Dermis blood vessel endothelial cell (primary cell): ENCODE data around the gene PPRC1. TPM values are rescaled to one million over a fixed set of nuclear protein-coding genes. Genes with fewer than 3 reads are reported as not detected.
"Not testable (repeated sequence)": the region's sequence is repeated elsewhere in the genome, so short reads cannot be mapped to it uniquely, and the experiment has no call there.

Experiments
- DNase-seq: peaks from one replicate; pipeline ENCODE4 v3.0.0; 2010
- total RNA-seq: library from RNA; depleted of rRNA; stranded (reverse); fragments of >200 nt; gene quantifications from 2 replicates; pipeline ENCODE4 v1.2.3, GENCODE V29; 2014

Gene PPRC1
- total RNA-seq, 1 donor from 2014 or later: 15.3 TPM

DNA sequence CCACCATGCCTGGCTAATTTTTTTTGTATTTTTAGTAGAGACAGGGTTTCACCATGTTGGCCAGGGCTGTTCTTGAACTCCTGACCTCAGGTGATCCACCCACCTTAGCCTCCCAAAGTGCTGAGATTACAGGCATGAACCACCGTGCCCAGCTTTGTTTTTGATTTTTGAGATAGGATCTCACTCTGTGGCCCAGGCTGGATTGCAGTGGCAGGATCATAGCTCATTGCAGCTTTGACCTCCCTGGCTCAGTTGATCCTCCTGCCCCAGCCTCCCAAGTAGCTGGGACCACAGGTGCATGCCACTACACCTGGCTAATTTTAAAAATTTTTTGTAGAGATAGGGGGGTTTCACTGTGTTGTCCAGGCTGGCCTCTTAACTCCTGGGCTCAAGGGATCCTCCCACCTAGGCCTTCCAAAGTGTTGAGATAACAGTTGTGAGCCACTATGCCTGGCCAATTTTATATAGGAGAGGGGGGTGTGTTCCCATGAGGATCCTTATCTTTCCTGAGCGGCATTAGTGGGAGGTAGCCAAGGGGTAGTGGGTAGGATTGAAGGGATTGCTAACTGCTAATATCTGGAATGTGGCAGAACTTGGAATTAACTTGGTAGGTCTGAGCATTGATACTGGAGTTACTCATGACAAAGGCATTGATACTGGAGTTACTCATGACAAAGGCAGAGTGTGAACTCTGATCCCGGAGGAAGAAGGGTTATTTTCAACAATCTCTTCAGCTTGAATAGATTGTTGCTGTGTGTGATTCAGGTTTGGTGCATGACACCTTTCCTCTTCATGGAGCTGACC is 18.3 kb downstream of the PPRC1 start:
- peak; percentile 75 for DNase-seq

DNA sequence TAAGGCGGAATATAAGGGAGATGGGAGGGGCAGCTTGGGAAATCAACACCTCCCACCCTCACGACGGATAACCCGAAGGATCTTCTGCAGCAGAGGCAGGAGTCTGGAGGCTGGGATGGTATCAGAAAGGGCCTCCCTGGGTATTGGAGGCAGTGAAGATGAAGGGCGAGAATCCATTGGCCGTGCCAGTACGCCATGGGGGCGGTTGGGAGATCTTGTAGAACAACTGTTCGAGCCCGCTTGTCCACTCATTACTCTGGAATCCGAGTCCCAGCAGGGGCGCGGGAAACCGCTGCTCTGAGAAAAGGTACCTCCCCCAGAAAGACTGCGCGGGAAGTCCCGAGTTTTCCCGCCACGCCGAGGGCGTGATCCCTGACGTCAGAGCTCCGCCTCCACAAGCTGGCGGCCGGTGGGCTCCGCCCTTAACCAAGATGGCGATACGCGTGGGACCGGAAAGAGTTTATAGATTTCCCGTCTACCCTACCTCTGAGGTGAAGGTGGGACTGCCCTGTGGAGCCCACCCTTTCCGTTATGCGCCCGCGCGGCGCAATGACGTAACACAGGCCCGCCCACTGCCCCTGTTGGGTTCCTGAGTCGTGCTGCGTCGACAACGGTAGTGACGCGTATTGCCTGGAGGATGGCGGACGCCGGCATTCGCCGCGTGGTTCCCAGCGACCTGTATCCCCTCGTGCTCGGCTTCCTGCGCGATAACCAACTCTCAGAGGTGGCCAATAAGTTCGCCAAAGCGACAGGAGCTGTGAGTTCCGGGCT is 19.1 kb downstream of the PPRC1 start, which contains the start of gene NOLC1:
NOLC1 (plus strand) TSS at position 616 of the 771 bp plus-strand sequence; CDS start at position 638, 22 bp downstream.
- DNase-seq: peak; percentile 99

DNA sequence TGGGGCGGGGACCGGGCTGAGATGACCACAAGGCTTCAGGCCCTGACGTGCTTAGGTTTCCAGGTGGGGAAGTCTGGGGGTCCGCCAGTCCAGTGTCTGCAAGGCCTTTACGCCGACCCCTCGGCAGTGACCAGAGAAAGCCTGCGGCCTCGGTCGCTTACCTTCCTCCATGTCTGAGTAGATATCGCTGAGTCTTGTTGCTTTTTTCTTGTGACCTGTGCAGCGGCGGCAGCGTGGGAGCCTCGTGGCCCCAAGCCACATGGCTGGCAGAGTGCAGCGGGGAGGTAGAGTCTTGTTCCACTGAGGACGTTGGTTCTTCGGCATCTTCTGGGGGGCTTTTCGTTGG is 19.7 kb downstream of the PPRC1 start:
- DNase-seq: peak; percentile 47

DNA sequence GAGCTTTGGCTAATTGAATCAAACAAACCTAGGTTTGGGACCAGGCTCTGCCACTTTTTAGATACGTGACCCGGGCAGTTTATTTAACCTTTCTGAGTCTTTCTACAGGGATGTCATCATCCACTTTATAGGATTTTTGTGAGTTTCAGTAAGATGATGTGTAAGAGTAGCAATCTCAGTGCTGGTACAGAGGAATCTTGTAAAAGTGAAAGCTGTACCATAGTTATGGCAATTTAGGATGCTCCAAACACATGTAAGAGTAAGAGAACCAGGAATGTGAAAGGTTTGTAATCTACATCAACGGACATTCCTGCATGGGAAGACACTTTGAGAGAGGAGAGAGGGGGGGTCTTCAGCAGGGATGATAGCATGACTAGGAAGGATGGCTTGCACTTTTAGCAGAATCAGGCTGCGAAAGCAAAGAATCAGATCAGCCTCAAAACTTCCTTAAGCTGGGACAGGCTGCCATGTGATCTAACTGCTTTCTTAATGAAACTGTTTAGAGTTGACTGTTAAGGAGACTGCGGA is 20.3 kb downstream of the PPRC1 start:
- DNase-seq: no peak

DNA sequence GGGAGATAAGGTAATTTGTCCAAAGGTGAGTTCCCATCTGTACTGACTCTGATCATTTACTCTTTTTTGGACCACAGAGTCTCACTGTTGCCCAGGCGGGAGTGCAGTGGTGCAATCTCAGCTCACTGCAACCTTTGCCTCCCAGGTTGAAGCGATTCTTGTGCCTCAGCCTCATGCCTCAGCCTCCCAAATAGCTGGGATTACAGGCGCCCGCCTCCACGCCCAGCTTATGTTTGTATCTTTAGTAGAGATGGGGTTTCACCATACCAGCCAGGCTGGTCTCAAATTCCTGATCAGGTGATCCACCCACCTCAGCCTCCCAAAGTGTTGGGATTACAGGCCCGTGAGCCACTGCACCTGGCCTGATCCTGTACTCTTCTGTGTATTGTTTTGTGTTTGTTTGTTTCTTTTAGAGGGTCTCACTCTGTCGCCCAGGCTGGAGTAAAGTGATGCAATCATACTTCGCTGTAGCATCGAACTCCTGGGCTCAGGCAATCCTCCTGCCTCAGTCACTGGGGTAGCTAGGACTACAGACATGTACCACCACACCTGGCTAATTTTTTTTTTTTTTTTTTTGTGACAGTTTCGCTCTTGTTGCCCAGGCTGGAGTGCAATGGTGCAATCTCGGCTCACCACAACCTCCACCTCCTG is 21.8 kb downstream of the PPRC1 start:
- DNase-seq: no peak

DNA sequence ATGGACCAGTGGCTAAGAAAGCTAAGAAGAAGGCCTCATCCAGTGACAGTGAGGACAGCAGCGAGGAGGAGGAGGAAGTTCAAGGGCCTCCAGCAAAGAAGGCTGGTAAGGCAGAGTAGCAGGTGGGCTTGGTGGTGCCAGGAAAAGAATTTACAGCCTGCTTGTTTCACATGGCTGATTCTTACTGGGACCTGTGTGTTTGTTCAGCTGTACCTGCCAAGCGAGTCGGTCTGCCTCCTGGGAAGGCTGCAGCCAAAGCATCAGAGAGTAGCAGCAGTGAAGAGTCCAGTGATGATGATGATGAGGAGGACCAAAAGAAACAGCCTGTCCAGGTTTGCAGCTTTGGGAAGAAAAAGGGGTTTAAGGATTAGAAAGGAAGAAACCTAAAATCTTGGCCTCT is 24.4 kb downstream of the PPRC1 start:
- DNase-seq: no peak

DNA sequence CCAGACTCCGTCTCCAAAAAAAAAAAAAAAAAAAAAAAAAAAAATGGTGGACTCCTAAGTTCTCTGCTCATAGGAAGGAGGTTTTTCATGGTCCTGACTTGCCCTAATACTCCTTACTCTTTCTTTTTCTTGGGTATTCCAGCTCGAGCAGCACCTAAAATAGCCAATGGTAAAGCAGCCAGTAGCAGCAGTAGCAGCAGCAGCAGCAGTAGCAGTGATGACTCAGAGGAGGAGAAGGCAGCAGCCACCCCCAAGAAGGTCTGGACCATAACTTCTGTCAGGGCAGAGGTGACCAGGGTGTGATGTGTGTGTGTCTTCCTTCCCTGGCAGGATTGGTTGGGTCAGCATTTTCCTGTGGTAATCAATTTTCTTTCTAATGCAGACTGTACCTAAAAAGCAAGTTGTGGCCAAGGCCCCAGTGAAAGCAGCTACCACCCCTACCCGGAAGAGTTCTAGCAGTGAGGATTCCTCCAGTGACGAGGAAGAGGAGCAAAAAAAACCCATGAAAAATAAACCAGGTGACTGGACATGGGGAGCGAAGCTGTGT is 26.3 kb downstream of the PPRC1 start:
- no peak for DNase-seq

DNA sequence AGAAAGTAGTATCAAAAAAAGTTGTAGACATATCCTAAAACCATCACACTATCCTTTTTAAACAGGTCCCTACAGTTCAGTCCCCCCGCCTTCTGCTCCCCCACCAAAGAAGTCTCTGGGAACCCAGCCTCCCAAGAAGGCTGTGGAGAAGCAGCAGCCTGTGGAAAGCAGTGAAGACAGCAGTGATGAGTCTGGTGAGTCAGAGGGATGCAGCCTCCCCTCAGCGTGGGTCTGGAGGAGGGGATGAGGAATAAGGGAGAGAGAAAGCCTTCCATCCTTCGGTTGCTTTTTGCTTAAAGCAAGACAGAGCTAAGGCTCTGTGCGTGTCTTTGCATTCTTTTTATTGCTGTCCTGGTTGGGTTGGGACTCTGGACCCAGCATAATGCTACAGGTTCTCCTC is 27.0 kb downstream of the PPRC1 start:
- DNase-seq: no peak

DNA sequence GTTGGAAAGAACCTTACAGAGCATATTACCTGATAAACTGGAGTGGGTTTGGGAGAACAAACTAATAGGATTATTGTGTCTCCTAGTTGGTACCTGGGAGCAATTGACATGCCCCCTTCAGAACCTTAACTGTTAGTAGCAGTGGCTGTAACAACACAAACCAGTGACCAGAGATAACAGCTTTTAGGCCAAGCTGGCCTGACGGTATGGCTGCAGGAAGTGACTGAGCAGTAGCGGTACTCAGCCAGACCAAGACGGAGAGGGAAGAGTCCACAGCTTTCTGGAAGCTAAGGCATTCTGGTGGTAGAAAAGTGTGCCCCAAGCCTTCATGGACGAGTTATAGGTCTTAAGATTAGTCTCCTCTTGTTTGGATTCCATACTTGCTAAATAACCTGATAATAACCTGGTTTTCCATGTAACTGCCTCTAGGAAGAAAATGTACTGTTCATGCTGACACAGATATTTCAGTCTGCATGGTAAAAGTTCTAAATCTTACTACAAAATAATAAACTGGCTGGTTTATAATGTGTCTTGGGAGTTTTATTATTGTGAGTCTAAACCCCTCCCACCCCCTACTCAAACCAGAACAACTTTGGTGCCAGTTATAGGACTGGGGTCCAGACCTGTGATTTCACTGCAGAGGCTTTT is 30.6 kb downstream of the PPRC1 start:
- DNase-seq: no peak

DNA sequence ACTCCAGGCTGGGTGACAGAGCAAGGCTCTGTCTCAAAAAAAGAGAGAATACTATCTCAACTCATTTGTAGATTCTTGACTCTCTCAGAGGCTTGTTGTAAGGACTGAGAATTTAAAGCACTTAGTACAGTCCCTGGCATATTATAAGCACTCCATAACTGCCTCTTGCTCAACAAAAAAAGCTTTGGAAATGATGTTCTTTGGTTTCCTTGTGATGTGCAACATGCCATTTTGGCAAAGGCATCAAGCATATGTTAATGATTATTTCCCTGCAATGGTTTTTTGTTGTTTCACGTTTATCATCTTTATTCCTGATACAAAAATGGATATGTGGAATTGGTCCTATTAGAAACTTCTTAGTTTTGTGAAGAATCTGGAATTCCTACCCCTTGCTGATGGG is 35.0 kb downstream of the PPRC1 start:
- no peak for DNase-seq

DNA sequence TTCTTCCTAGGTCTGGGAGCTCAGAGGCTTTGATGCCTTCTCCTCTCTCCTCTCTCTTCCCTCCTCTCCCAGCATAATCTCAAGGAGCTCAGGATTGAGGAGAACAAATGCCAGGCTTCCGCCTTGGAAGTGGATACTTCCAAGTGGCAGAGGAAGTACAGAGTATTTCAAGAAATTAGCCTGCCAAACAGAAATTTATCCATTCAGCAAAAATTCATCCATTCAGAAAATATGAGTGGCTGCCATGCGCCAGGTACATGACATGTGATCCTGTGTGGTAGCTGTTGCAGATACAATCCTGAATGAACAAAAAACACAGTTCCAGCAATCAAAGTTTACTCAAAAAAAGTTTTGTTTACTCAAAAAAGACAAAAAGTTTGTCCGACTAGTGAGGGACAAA is 37.8 kb downstream of the PPRC1 start:
- no peak for DNase-seq

DNA sequence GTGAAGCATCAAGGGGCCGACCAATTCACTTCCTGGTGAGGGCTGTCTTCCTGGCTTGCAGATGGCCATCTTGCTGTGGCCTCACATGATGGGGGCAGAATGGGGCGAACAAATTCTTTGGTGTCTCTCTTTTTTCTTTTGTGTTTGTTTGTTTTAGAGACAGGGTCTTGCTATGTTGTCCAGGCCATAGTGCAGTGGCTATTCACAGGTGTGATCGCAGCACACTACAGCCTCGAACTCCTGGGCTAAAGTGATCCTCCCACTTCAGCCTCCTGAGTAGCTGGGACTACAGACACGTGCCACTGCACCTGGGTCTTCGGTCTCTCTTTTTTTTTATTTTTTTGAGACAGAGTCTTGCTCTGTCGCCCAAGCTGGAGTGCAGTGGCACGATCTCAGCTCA is 39.4 kb downstream of the PPRC1 start:
- DNase-seq: no peak

DNA sequence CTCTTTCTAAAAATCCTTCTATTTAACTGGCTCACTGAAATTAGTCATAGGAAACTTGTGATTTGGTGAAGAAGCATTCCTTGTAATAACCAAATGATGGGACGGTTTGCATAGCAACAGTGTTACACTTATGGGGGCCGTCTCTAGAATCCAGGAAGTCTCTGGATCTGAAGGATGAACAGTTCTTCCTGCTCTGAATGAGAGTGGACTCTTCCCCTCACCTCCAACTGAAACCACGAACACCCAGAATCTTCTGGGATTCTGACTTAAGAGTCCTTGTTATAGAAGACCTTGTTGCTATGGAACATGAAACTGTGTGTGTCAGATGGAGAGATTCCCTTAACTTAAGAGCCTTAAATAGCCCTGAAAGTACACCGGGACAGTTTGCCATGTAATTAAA is 42.6 kb downstream of the PPRC1 start:
- DNase-seq: no peak

DNA sequence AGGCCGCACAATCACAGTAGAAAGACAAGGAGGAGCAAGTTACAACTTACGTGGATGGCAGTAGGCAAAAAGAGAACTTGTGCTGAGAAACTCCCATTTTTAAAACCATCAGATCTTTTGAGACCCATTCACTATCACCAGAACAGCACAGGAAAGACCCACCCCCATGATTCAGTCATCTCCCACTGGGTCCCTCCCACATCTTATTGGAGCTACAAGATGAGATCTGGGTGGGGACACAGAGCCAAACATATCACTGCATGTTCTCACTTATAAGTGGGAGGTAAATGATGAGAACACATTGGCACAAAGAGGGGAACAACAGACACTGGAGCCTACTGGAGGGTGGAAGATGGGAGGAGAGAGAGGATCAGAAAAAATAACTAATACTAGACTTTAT is 51.8 kb downstream of the PPRC1 start:
- no peak for DNase-seq

DNA sequence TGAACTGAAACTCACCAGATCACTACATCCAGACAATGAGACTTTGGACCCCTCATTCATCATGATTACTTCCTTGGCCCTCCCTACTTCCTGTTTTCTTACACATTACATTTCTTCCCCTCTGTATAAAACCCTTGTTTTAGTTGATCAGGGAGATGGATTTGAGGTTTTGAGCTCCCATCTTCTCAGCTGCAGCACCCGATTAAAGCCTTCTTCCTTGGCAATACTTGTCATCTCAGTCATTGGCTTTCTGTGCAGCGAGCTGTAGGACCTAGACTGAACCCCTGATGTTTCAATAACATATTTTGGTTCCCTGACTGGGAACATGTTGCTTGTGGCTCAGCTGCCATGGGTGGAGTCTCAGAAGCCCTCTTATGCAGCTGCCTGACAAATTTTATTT is 52.4 kb downstream of the PPRC1 start:
- DNase-seq: no peak

DNA sequence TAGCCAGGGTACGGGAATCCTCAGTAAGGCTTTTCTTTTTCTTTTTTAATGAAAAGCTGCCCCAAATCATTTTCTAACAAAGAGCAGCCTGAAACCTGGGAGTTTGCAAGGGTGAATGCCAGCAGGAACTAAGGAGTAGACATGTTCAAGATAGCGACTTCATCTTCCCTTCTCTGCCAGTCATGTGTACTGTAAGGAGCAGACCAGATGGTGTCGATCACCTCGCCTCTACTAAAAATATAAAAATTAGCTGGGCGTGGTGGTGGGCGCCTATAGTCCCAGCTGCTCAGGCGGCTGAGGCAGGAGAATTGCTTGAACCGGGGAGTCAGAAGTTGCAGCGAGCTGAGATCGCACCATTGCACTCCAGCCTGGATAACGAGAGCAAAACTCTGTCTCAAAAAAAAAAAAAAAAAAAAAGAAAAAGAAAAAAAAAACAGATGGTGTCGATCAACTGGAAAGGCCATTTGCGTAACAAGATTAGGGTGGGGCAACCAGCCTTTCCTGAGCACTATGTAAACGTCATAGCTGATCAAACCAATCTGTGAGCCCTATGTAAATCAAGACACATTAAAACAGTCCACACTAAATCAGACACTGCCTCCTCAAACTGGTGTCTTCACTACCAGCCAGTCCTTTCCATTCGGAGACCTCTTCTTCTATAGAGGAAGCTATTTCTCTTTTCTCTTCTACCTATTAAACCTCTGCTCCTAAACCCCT is 53.1 kb downstream of the PPRC1 start:
- DNase-seq: no peak

DNA sequence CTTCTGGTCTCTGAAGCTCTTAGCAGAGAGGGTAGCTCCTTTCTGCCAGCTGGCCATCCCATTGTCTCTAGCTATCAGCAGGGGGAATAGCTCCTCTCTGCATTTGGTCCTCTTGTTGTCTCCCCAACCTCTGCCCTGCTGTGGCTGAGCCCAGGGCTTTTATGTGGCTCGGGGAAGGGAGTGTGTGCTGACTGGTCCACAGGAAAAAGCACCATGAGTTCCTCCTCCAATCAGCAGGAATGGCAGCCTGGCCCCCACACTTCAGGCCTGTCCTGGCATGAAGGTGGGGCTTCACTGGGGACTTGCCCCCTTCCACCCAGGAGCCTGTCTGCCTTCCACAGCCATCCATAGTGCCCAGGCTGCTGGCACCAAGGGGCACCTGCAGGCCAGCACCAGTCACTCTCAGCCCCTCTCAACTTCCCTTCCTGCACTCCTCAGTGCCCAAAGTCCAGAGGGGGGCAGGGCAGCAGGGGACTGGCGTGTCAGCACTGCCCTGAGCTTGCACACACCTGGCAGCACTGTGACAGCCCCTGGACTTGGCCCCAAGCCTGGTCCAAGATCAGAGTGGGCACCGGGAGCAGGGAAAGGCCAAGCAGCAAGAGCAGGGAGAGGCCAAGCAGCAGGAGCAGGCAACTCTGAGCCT is 55.6 kb downstream of the PPRC1 start:
- DNase-seq: no peak

DNA sequence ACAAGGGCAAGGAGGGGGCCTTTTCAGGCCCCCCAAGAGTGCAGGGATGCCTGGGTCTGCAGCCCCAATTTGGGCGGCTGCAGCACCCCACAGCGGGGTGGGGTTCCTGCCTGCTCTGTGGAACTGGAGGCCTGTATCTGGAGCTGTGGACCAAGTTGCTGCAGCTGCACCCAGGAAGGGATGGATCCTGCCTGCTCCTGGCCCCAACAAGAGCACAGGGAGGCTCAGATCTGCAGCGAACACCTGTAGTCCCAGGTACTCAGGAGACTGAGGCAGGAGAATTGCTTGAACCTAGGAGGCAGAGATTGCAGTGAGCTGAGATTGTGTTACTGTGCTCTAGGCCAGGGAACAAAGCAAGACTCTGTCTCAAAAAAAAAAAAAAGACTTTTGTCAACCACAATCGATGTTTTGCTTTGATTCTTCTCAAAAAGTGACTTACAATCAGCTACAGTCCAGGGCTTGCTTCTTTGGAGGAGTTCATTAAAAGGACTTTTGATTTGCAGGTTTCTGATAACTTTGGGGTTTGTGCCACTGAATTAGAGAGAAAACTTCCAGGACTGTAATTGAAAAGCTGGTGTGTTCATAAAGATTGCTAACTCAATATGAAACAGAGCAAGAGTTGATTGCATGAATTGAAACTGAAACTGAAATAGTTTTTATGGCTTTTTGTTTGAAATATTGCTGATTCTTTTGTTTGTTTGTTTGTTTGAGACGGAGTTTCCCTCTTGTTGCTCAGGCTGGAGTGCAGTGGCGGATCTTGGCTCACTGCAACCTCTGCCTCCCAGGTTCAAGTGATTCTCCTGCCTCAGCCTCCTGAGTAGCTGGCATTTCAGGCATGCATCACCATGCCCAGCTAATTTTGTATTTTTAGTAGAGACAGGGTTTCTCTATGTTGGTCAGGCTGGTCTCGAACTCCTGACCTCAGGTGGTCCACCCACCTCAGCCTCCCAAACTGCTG is 56.4 kb downstream of the PPRC1 start:
- not testable (repeated sequence) for DNase-seq

DNA sequence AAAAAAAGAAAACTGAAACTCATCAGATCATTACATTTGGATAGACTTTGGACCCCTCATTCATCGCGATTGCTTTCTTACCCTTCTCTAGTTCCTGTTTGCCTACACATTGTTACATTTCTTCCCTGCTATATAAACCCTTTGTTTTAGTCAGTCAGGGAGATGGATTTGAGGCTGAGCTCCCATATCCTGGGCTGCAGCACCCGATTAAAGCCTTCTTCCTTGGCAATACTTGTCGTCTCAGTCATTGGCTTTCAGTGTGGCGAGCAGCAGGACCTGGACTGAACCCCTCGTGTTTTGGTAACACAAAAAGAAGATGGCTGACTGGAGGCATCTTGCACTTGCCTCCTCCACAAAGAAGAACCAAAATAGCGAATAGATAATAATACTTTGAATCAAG is 59.1 kb downstream of the PPRC1 start:
- DNase-seq: no peak

DNA sequence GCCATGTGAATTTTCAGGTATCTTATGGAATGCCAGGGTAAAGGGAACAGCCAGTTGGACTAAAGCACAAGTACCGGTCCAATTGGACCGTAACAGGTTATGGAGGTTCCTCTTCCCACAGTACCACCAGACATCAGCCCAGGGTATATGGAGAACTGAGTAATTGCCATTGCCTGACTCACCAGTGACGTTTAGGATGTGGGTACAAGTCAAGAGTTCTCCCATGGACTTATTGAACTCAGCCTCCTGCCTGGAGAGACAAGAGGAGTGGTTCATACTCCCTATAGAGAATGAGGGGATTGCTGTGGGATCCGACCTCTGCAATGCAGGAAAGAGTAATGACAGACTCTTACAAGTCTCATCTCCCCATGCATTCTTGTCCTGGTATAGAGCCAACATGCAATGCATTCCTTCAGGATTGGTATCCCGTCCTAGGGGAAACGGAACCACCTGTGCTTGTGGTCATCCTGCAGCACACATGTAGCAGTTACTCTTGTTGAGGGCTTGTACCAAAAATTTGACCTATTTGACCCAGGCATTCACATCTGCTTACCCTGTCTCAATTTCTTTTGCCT is 62.5 kb downstream of the PPRC1 start:
- DNase-seq: no peak
